Mesothelial cell of epicardium (in vitro differentiated cells): ENCODE results near the gene SCYGR5. TPM values are rescaled to one million over a fixed set of nuclear protein-coding genes. Genes with fewer than 3 reads are reported as not detected.

Experiments
- DNase-seq, 2 experiments: peaks; one replicate each; pipeline ENCODE4 v3.0.0; 2021; ENCODE audit warnings: low spot score in 2 of 2; ENCODE audit not compliant: unreplicated experiment in 2 of 2
- H3K27ac Mint-ChIP-seq: 2 replicates; pipeline ENCODE4 v1.8.0; 2021; ENCODE audit warnings: mixed read lengths
- H3K27me3 Mint-ChIP-seq: 2 replicates; pipeline ENCODE4 v1.8.0; 2021; ENCODE audit warnings: low read depth, mixed read lengths
- H3K36me3 Mint-ChIP-seq: 2 replicates; pipeline ENCODE4 v1.8.0; 2021; ENCODE audit warnings: mixed read lengths
- H3K4me1 Mint-ChIP-seq: 2 replicates; pipeline ENCODE4 v1.8.0; 2021; ENCODE audit warnings: mixed read lengths
- H3K4me3 Mint-ChIP-seq: 2 replicates; pipeline ENCODE4 v1.8.0; 2021; ENCODE audit warnings: mild to moderate bottlenecking, moderate library complexity, mixed read lengths
- H3K9me3 Mint-ChIP-seq: 2 replicates; pipeline ENCODE4 v1.8.0; 2021; ENCODE audit warnings: mixed read lengths
- CTCF ChIP-seq: fragments of 200-600 bp; sonication (generic); IDR thresholded peaks from one replicate; pipeline ENCODE4 v1.5.0; 2021; ENCODE audit warnings: antibody characterized with exemption; ENCODE audit not compliant: unreplicated experiment
- total RNA-seq: library from RNA; stranded (reverse); gene quantifications from 3 replicates; pipeline ENCODE4 v1.2.1, GENCODE V29; 2021

SCYGR5 gene
- total RNA-seq, 1 donor from 2014 or later: not detected

- Mint-ChIP-seq H3K36me3 (no peaks in the 10 kb centered on the region), H3K4me3 (no peak overlapping the region), H3K9me3 (no peaks in the 10 kb centered on the region), H3K4me1 (peaks cover 9% of the 10 kb centered on the region), H3K27me3 (no peaks in the 10 kb centered on the region), H3K27ac (no peak overlapping the region)
- DNase-seq: no peak
- no peak for TF ChIP-seq CTCF
Observed at GRCh38 chr2:227627769-227628168, 38.8 kb upstream of the SCYGR5 start.

- peaks cover 9% of the 10 kb centered on the region for H3K4me1 Mint-ChIP-seq
- H3K4me3 Mint-ChIP-seq: no peak overlapping the region
- no peak for TF ChIP-seq CTCF
- peak overlapping the region; percentile 80 for H3K27ac Mint-ChIP-seq
- H3K9me3 Mint-ChIP-seq: no peaks in the 10 kb centered on the region
- H3K27me3 Mint-ChIP-seq: no peaks in the 10 kb centered on the region
- DNase-seq: no peak
- H3K36me3 Mint-ChIP-seq: no peaks in the 10 kb centered on the region
Observed at GRCh38 chr2:227629435-227629834, 37.2 kb upstream of the SCYGR5 start.

GRCh38 chr2:227630322-227630721 lies 36.3 kb upstream of the SCYGR5 start:
- DNase-seq: no peak
- Mint-ChIP-seq H3K27ac (peak overlapping the region; percentile 80), H3K36me3 (no peaks in the 10 kb centered on the region)

GRCh38 chr2:227632827-227633226 lies 33.8 kb upstream of the SCYGR5 start:
- Mint-ChIP-seq H3K9me3 (no peaks in the 10 kb centered on the region), H3K27ac (no peak overlapping the region), H3K36me3 (no peaks in the 10 kb centered on the region), H3K4me3 (no peak overlapping the region), H3K27me3 (no peaks in the 10 kb centered on the region), H3K4me1 (peaks cover 9% of the 10 kb centered on the region)
- DNase-seq: no peak
- TF ChIP-seq CTCF: no peak

More at GRCh38 chr2:227630322-227630721, 36.3 kb upstream of the SCYGR5 start:
- no peak for TF ChIP-seq CTCF
- H3K27me3 Mint-ChIP-seq: no peaks in the 10 kb centered on the region
- no peaks in the 10 kb centered on the region for H3K9me3 Mint-ChIP-seq
- H3K4me3 Mint-ChIP-seq: no peak overlapping the region
- H3K4me1 Mint-ChIP-seq: peaks cover 9% of the 10 kb centered on the region

DNA sequence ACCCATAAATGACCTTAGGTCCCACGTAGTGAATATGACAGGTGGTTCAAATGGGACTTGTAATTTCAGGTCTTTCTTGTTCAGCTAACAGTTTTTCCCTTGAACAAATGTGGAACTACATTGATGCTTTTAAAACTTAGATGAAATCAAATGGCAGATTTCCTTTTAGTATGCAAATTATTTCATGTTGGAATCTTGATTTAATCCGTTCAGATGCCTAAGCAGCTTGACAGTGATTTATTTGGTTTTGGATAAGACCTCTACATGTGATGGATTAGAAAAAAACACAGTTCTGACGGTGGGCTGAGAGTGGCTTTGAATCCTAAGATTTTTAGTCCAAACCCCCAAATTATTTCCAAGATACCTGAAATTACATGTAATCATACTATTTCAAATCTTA lies 32.4 kb upstream of the SCYGR5 start:
- peaks cover 9% of the 10 kb centered on the region for H3K4me1 Mint-ChIP-seq
- no peaks in the 10 kb centered on the region for H3K36me3 Mint-ChIP-seq
- H3K4me3 Mint-ChIP-seq: no peak overlapping the region
- TF ChIP-seq CTCF: no peak
- DNase-seq: no peak
- H3K9me3 Mint-ChIP-seq: no peaks in the 10 kb centered on the region
- H3K27me3 Mint-ChIP-seq: no peaks in the 10 kb centered on the region
- no peak overlapping the region for H3K27ac Mint-ChIP-seq

DNA sequence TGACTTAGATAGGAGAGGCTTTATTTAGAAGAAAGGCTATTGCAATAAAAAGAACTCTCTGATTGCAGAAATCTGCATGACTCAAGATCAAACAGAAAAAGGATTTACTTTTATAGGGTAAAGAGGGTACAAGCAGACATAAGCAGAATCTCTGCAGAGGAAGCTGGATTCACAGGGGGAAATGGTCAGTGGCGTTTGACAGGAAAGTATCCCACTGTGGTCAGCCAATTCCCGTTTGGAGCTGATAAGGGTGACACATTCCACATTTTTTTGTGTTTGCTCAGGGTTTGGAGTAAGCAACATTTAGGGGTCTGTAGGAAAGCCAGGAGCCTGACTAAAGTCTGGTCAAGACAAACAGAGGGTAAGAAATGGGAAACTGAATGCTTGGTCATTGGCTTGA lies 23.9 kb upstream of the SCYGR5 start:
- Mint-ChIP-seq H3K27ac (peak overlapping the region; percentile 62), H3K27me3 (no peaks in the 10 kb centered on the region), H3K9me3 (no peaks in the 10 kb centered on the region), H3K36me3 (no peaks in the 10 kb centered on the region), H3K4me3 (peak overlapping the region; percentile 11), H3K4me1 (peaks cover 19% of the 10 kb centered on the region)
- no peak for TF ChIP-seq CTCF
- DNase-seq: no peak
